AML-193 (cell line): ENCODE data around the gene ADD1.
"Not testable (repeated sequence)": the region's sequence is repeated elsewhere in the genome, so short reads cannot be mapped to it uniquely, and the experiment has no call there.

Experiments used
- DNase-seq, 2 experiments: peaks; one replicate each; lab custom pipeline; 2025; lab: John Stamatoyannopoulos, UW

ADD1 gene

GRCh38 chr4:2922453-2923101, 78.9 kb downstream of the ADD1 start:
- not testable (repeated sequence) for DNase-seq

GRCh38 chr4:2923141-2923551, 79.5 kb downstream of the ADD1 start:
- no peak for DNase-seq

- no peak for DNase-seq
Observed at GRCh38 chr4:2923668-2924173, 80.1 kb downstream of the ADD1 start.

GRCh38 chr4:2924286-2924685, 80.6 kb downstream of the ADD1 start:
- no peak for DNase-seq

- no peak for DNase-seq
Observed at GRCh38 chr4:2924765-2925301, 81.2 kb downstream of the ADD1 start.

GRCh38 chr4:2925496-2925895, 81.9 kb downstream of the ADD1 start:
- no peak for DNase-seq

- DNase-seq, result no peak
Observed at GRCh38 chr4:2925931-2926860, 82.6 kb downstream of the ADD1 start.

GRCh38 chr4:2927016-2927695, 83.5 kb downstream of the ADD1 start:
- no peak for DNase-seq

GRCh38 chr4:2927696-2928075, 84.0 kb downstream of the ADD1 start:
- no peak for DNase-seq

GRCh38 chr4:2928242-2929176, 84.9 kb downstream of the ADD1 start:
- no peak for DNase-seq

GRCh38 chr4:2929469-2929868, 85.8 kb downstream of the ADD1 start:
- no peak for DNase-seq

- DNase-seq, result no peak
Observed at GRCh38 chr4:2930135-2930757, 86.6 kb downstream of the ADD1 start.

GRCh38 chr4:2930758-2931511, 87.3 kb downstream of the ADD1 start:
- no peak for DNase-seq

- DNase-seq, result peak; percentile 88 to 89
Observed at GRCh38 chr4:2931512-2932301, 88.1 kb downstream of the ADD1 start.

- no peak for DNase-seq
Observed at GRCh38 chr4:2932321-2932950, 88.8 kb downstream of the ADD1 start.

GRCh38 chr4:2932951-2933565, 89.4 kb downstream of the ADD1 start:
- DNase-seq, result peak; percentile 13 to 52

- no peak for DNase-seq
Observed at GRCh38 chr4:2933566-2934076, 90.0 kb downstream of the ADD1 start.
